ENCODE results near the gene HIVEP2. TPM values are rescaled to one million over a fixed set of nuclear protein-coding genes. Genes with fewer than 3 reads are reported as not detected.

The HIVEP2 gene
- total RNA-seq, 4 donors from 2014 or later: 17.5 to 21.8 (median 20.6) TPM

GRCh38 chr6:142803032-142803431, 141.9 kb downstream of the HIVEP2 start:
- no peak for TF ChIP-seq CTCF (IDR thresholded peaks at IDR 0.05; ENCODE audit: low read depth)

GRCh38 chr6:142802124-142802523, 142.9 kb downstream of the HIVEP2 start:
- no peak for TF ChIP-seq CTCF (IDR thresholded peaks at IDR 0.05; ENCODE audit: low read depth)

GRCh38 chr6:142800240-142800639, 144.7 kb downstream of the HIVEP2 start:
- no peak for TF ChIP-seq CTCF (IDR thresholded peaks at IDR 0.05; ENCODE audit: low read depth)

- no peak for TF ChIP-seq CTCF (IDR thresholded peaks at IDR 0.05; ENCODE audit: low read depth)
Measured at GRCh38 chr6:142799639-142800038, 145.3 kb downstream of the HIVEP2 start.

- TF ChIP-seq CTCF (IDR thresholded peaks at IDR 0.05; ENCODE audit: low read depth): no peak
Measured at GRCh38 chr6:142797159-142797558, 147.8 kb downstream of the HIVEP2 start.

GRCh38 chr6:142796571-142796970, 148.4 kb downstream of the HIVEP2 start:
- TF ChIP-seq CTCF (IDR thresholded peaks at IDR 0.05; ENCODE audit: low read depth): no peak

GRCh38 chr6:142796024-142796423, 149.0 kb downstream of the HIVEP2 start:
- no peak for TF ChIP-seq CTCF (IDR thresholded peaks at IDR 0.05; ENCODE audit: low read depth)
